ENCODE measurements around the gene FAM193B. TPM values are rescaled to one million over a fixed set of nuclear protein-coding genes. Genes with fewer than 3 reads are reported as not detected.

FAM193B gene
- total and polyA plus RNA-seq, 9 of the 15 experiments (the other 6 are each of a cell fraction or from before 2014, with no cell fraction given) = 4.4 to 76.4 (median 37.3) TPM

DNA sequence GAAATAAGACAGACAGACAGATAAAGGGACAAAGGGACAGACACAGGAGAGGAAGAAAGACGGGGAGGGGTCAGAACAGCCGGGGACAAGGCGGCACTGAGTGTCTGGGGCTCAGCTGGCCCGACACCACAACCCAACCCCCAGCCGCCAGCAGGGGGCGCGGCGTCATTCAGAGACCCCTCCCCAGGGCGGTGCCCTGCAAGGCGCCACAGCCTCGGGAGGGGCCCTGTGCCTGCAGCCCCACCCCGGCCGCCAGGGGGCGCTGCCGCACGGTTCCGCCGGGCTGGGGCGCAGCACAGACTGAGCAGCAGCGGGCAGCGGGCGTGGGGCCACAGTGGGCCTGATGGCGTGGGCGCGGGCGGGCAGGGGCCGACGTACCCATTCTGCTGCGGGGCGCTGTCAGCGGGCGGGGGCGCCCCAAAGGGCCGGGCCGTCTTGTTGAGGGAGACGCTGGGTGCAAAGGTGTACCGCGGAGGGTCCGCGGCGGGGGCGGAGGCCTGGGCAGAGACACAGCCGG, 62.9 kb downstream of the FAM193B start (continued):
- TF ChIP-seq TRIM25 (IDR thresholded peaks at IDR 0.05; ENCODE audit: borderline replicate concordance) (no peak), BCL6 (CRISPR knock-in tag; IDR thresholded peaks at IDR 0.05) (no peak), GABPB2 (CRISPR knock-in tag; conservative IDR thresholded peaks at IDR 0.05) (no peak), MAFK (IDR thresholded peaks at IDR 0.05; ENCODE audit: low read length) (no peak), RAD21 (CRISPR knock-in tag; conservative IDR thresholded peaks at IDR 0.05 in 1 of 2, IDR thresholded peaks at IDR 0.05 in 1 of 2) (peak; percentile 75 to 93), ZNF316 (IDR thresholded peaks at IDR 0.05) (no peak), E2F8 (IDR thresholded peaks at IDR 0.05; ENCODE audit: low read depth, partially characterized antibody) (peak; percentile 40), CXXC5 (CRISPR knock-in tag; IDR thresholded peaks at IDR 0.05) (peak; percentile 75), ARID2 (IDR thresholded peaks at IDR 0.05) (peak; percentile 80), ATF7 (IDR thresholded peaks at IDR 0.05) (peak; percentile 66), NCOA4 (IDR thresholded peaks at IDR 0.05; ENCODE audit: partially characterized antibody) (no peak), PCBP2 (IDR thresholded peaks at IDR 0.05; ENCODE audit: low read depth, low read length, poor library complexity, severe bottlenecking) (peak; percentile 21), ZNF41 (CRISPR knock-in tag; conservative IDR thresholded peaks at IDR 0.05) (no peak)
- TF ChIP-seq, protein P1, sequence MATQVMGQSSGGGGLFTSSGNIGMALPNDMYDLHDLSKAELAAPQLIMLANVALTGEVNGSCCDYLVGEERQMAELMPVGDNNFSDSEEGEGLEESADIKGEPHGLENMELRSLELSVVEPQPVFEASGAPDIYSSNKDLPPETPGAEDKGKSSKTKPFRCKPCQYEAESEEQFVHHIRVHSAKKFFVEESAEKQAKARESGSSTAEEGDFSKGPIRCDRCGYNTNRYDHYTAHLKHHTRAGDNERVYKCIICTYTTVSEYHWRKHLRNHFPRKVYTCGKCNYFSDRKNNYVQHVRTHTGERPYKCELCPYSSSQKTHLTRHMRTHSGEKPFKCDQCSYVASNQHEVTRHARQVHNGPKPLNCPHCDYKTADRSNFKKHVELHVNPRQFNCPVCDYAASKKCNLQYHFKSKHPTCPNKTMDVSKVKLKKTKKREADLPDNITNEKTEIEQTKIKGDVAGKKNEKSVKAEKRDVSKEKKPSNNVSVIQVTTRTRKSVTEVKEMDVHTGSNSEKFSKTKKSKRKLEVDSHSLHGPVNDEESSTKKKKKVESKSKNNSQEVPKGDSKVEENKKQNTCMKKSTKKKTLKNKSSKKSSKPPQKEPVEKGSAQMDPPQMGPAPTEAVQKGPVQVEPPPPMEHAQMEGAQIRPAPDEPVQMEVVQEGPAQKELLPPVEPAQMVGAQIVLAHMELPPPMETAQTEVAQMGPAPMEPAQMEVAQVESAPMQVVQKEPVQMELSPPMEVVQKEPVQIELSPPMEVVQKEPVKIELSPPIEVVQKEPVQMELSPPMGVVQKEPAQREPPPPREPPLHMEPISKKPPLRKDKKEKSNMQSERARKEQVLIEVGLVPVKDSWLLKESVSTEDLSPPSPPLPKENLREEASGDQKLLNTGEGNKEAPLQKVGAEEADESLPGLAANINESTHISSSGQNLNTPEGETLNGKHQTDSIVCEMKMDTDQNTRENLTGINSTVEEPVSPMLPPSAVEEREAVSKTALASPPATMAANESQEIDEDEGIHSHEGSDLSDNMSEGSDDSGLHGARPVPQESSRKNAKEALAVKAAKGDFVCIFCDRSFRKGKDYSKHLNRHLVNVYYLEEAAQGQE (IDR thresholded peaks at IDR 0.05; ENCODE audit: borderline replicate concordance) = peak; percentile 88
- TF ChIP-seq, protein P1 (CRISPR knock-in tag; IDR thresholded peaks at IDR 0.05; ENCODE audit: low read depth) = no peak

All from K562 (cell line).